Measurements from ENCODE around the gene VAPB. TPM values are rescaled to one million over a fixed set of nuclear protein-coding genes. Genes with fewer than 3 reads are reported as not detected.

Gene VAPB
- total RNA-seq, 1 donor from 2014 or later, result 47.6 TPM

DNA sequence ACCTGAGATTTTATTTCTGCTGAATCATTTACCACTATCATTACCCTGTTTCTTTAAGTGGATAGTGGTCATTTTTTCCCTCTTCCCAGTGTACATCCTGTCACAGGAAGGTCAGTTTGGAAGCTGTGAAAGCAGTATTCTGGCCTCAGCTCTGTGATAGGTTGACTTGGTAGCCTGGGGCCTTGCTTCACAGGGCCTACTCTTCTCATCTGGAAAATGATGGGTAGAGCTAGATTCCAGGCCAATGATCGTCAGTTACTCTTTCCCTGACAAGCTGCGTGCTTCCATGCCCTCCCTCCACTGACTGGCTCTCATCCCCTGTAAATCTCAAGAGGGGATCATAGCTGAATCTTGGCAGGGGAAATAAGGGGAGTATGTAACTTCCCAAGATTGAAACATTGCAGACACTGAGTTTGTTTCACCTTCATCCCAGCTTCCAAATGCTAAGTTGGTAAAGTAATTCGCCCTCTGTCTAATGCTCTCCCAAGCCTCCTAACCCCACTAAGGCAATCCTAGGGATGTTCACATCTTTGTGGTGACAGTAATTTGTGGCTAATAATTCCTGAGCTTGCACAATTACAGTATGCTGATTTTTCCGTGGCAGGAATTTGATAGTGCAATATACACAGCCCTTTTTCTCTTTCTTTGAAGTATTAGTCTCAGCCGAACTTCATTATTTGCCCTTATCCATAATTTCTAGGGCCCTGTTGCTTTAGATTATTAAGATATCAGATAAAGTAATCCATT, 51.2 kb downstream of the VAPB start:
- DNase-seq (ENCODE audit: extremely low spot score, unreplicated experiment), result no peak
- Mint-ChIP-seq H3K27me3 (ENCODE audit: unreplicated experiment) (no peaks in the 10 kb centered on the region), H3K4me1 (ENCODE audit: unreplicated experiment) (peaks cover 3% of the 10 kb centered on the region), H3K27ac (ENCODE audit: unreplicated experiment) (peak overlapping the region; percentile 23), H3K9me3 (ENCODE audit: unreplicated experiment) (no peaks in the 10 kb centered on the region), H3K36me3 (ENCODE audit: unreplicated experiment) (peaks cover 43% of the 10 kb centered on the region), H3K4me3 (ENCODE audit: unreplicated experiment) (no peak overlapping the region)
- TF ChIP-seq, protein P1, sequence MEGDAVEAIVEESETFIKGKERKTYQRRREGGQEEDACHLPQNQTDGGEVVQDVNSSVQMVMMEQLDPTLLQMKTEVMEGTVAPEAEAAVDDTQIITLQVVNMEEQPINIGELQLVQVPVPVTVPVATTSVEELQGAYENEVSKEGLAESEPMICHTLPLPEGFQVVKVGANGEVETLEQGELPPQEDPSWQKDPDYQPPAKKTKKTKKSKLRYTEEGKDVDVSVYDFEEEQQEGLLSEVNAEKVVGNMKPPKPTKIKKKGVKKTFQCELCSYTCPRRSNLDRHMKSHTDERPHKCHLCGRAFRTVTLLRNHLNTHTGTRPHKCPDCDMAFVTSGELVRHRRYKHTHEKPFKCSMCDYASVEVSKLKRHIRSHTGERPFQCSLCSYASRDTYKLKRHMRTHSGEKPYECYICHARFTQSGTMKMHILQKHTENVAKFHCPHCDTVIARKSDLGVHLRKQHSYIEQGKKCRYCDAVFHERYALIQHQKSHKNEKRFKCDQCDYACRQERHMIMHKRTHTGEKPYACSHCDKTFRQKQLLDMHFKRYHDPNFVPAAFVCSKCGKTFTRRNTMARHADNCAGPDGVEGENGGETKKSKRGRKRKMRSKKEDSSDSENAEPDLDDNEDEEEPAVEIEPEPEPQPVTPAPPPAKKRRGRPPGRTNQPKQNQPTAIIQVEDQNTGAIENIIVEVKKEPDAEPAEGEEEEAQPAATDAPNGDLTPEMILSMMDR (IDR thresholded peaks at IDR 0.05), result no peak

DNA sequence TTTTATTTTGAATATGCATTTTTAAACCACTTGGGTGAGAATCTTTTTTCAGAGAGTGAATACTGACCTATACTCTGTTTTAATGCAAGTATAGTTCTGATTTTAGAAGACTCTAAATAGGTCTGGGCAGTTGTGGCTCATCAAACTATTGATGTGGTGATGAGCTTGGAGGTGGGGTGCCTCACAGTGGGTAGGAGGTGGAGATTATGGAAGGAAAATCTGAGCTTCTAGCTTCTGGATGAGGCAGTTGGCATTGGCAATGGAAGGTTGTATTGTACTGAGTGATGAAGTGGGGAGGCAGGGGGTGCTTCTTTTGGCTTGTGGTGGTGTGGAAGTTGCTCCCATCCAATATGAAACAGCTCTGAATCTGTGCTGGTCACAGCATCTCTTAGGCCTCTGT, 52.7 kb downstream of the VAPB start:
- TF ChIP-seq, protein P1 (IDR thresholded peaks at IDR 0.05), result no peak
- H3K27ac Mint-ChIP-seq (ENCODE audit: unreplicated experiment), result no peak overlapping the region
- no peak overlapping the region for H3K4me3 Mint-ChIP-seq (ENCODE audit: unreplicated experiment)
- H3K27me3 Mint-ChIP-seq (ENCODE audit: unreplicated experiment), result no peaks in the 10 kb centered on the region
- DNase-seq (ENCODE audit: extremely low spot score, unreplicated experiment), result no peak
- H3K4me1 Mint-ChIP-seq (ENCODE audit: unreplicated experiment), result peaks cover 3% of the 10 kb centered on the region
- peaks cover 49% of the 10 kb centered on the region for H3K36me3 Mint-ChIP-seq (ENCODE audit: unreplicated experiment)
- no peaks in the 10 kb centered on the region for H3K9me3 Mint-ChIP-seq (ENCODE audit: unreplicated experiment)

DNA sequence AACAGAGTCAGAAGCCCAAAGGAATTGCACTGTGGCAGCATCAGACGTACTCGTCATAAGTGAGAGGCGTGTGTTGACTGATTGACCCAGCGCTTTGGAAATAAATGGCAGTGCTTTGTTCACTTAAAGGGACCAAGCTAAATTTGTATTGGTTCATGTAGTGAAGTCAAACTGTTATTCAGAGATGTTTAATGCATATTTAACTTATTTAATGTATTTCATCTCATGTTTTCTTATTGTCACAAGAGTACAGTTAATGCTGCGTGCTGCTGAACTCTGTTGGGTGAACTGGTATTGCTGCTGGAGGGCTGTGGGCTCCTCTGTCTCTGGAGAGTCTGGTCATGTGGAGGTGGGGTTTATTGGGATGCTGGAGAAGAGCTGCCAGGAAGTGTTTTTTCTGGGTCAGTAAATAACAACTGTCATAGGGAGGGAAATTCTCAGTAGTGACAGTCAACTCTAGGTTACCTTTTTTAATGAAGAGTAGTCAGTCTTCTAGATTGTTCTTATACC, 55.8 kb downstream of the VAPB start:
- Mint-ChIP-seq H3K4me1 (ENCODE audit: unreplicated experiment) (no peaks in the 10 kb centered on the region), H3K36me3 (ENCODE audit: unreplicated experiment) (peaks cover 46% of the 10 kb centered on the region), H3K27ac (ENCODE audit: unreplicated experiment) (no peak overlapping the region), H3K4me3 (ENCODE audit: unreplicated experiment) (no peak overlapping the region), H3K27me3 (ENCODE audit: unreplicated experiment) (no peaks in the 10 kb centered on the region), H3K9me3 (ENCODE audit: unreplicated experiment) (no peaks in the 10 kb centered on the region)
- DNase-seq (ENCODE audit: extremely low spot score, unreplicated experiment), result no peak
- TF ChIP-seq, protein P1 (IDR thresholded peaks at IDR 0.05), result no peak

DNA sequence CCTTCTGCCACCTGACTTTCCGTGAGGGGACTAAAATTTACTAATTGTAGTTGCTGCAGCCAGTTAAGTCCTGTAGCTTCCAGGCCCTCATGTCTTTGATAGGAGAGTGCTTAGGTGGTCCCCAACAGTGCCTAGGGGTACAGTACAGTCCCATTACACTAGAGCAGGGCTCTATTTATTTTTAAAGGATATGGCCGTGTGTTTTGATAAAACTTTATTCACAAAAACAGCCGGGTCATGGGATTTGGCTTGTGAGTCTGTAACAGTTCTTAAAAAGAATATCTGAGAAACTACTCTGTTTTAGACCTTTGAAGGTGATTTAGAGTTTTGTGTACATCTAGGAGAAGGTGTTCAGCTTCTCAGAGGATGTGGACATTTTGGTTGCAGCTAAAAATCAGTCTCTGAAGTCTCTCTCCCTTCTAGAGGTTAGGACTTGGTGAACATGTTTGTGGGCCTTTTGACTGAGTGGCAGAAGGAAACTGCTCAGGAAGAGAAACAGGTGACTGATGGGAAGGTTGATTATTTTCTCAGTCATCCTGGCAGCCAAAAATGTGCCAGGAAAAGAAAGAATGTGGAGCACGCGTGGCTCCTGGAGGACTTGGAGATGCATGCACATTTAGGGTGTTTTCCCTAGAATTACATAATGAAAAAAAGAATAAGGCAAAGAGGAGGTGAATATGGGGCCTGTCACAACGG, 57.4 kb downstream of the VAPB start:
- no peaks in the 10 kb centered on the region for H3K9me3 Mint-ChIP-seq (ENCODE audit: unreplicated experiment)
- no peak for DNase-seq (ENCODE audit: extremely low spot score, unreplicated experiment)
- H3K4me1 Mint-ChIP-seq (ENCODE audit: unreplicated experiment), result no peaks in the 10 kb centered on the region
- no peak overlapping the region for H3K4me3 Mint-ChIP-seq (ENCODE audit: unreplicated experiment)
- H3K27me3 Mint-ChIP-seq (ENCODE audit: unreplicated experiment), result no peaks in the 10 kb centered on the region
- peaks cover 39% of the 10 kb centered on the region for H3K36me3 Mint-ChIP-seq (ENCODE audit: unreplicated experiment)
- TF ChIP-seq, protein P1 (IDR thresholded peaks at IDR 0.05), result no peak
- no peak overlapping the region for H3K27ac Mint-ChIP-seq (ENCODE audit: unreplicated experiment)

DNA sequence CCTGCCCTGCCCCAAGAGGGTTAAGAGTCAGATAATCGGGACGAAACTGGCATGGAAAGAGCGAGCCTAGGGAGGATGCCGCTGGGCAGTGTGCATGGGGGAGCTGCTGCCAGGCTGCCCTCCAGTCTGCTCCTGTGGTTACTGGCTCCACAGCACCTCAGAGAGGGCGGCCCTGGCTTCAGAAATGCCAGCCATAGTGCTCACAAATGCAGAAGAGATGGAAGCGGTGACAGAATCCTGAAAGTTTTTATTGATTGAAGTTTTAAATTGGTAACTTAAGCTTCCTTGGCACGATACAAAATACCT, 57.9 kb downstream of the VAPB start:
- no peaks in the 10 kb centered on the region for H3K27me3 Mint-ChIP-seq (ENCODE audit: unreplicated experiment)
- H3K27ac Mint-ChIP-seq (ENCODE audit: unreplicated experiment), result no peak overlapping the region
- no peaks in the 10 kb centered on the region for H3K4me1 Mint-ChIP-seq (ENCODE audit: unreplicated experiment)
- DNase-seq (ENCODE audit: extremely low spot score, unreplicated experiment), result no peak
- no peak overlapping the region for H3K4me3 Mint-ChIP-seq (ENCODE audit: unreplicated experiment)
- peaks cover 37% of the 10 kb centered on the region for H3K36me3 Mint-ChIP-seq (ENCODE audit: unreplicated experiment)
- H3K9me3 Mint-ChIP-seq (ENCODE audit: unreplicated experiment), result no peaks in the 10 kb centered on the region
- TF ChIP-seq, protein P1 (IDR thresholded peaks at IDR 0.05), result no peak

Measured in osteocyte (in vitro differentiated cells).